Hippocampal formation (tissue), 2 donors: ENCODE measurements around the gene MED29.
A peak's percentile ranks its signal among the peaks of the same experiment; 100 is the strongest.
"Not testable (repeated sequence)": the region's sequence is repeated elsewhere in the genome, so short reads cannot be mapped to it uniquely, and the experiment has no call there.

Experiments
- DNase-seq, 2 donors: peaks; one replicate each; lab custom pipeline; 2025; lab: John Stamatoyannopoulos, UW

The MED29 gene

GRCh38 chr19:39372047-39372802, 19.0 kb upstream of the MED29 start:
- DNase-seq = peak; percentile 23

- DNase-seq = no peak
Observed at GRCh38 chr19:39372941-39373340, 18.2 kb upstream of the MED29 start.

- DNase-seq = no peak
Observed at GRCh38 chr19:39375929-39376328, 15.2 kb upstream of the MED29 start.

- DNase-seq = no peak
Observed at GRCh38 chr19:39377373-39378362, 13.5 kb upstream of the MED29 start.

GRCh38 chr19:39379366-39379765, 11.8 kb upstream of the MED29 start:
- DNase-seq = not testable (repeated sequence)

GRCh38 chr19:39379865-39380396, 11.2 kb upstream of the MED29 start:
- DNase-seq = peak in 1 of 2 donors; percentile 35

GRCh38 chr19:39380521-39381502, 10.4 kb upstream of the MED29 start:
- DNase-seq = no peak

- no peak for DNase-seq
Observed at GRCh38 chr19:39381910-39382611, 9.1 kb upstream of the MED29 start.

- no peak for DNase-seq
Observed at GRCh38 chr19:39382991-39383828, 8.0 kb upstream of the MED29 start.

GRCh38 chr19:39384839-39385568, 6.2 kb upstream of the MED29 start:
- no peak for DNase-seq

GRCh38 chr19:39385629-39386411, 5.4 kb upstream of the MED29 start:
- no peak for DNase-seq

GRCh38 chr19:39386557-39386956, 4.6 kb upstream of the MED29 start:
- no peak for DNase-seq

- no peak for DNase-seq
Observed at GRCh38 chr19:39388657-39389056, 2.5 kb upstream of the MED29 start.

- no peak for DNase-seq
Observed at GRCh38 chr19:39389631-39390414, 1.4 kb upstream of the MED29 start.

GRCh38 chr19:39390451-39390750, 777 bp upstream of the MED29 start:
- DNase-seq = no peak

GRCh38 chr19:39397360-39398296, 6.5 kb downstream of the MED29 start:
- peak; percentile 56 to 71 for DNase-seq
